ENCODE data around the gene USP33.

USP33 gene

GRCh38 chr1:77718181-77718580 lies 41.5 kb downstream of the USP33 start:
- no peak overlapping the region for H3K4me2 ChIP-seq (ENCODE audit: low read length)
- H3F3A ChIP-seq (ENCODE audit: insufficient read depth, low read length) = no peaks in the 10 kb centered on the region
- no peaks in the 10 kb centered on the region for H3K27me3 ChIP-seq (ENCODE audit: insufficient read depth, low read length)
- TF ChIP-seq, protein P1, sequence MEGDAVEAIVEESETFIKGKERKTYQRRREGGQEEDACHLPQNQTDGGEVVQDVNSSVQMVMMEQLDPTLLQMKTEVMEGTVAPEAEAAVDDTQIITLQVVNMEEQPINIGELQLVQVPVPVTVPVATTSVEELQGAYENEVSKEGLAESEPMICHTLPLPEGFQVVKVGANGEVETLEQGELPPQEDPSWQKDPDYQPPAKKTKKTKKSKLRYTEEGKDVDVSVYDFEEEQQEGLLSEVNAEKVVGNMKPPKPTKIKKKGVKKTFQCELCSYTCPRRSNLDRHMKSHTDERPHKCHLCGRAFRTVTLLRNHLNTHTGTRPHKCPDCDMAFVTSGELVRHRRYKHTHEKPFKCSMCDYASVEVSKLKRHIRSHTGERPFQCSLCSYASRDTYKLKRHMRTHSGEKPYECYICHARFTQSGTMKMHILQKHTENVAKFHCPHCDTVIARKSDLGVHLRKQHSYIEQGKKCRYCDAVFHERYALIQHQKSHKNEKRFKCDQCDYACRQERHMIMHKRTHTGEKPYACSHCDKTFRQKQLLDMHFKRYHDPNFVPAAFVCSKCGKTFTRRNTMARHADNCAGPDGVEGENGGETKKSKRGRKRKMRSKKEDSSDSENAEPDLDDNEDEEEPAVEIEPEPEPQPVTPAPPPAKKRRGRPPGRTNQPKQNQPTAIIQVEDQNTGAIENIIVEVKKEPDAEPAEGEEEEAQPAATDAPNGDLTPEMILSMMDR (IDR thresholded peaks at IDR 0.05; ENCODE audit: low read length) = no peak
- no peak overlapping the region for H3K9ac ChIP-seq (ENCODE audit: low read length)
- H3K27ac ChIP-seq (ENCODE audit: low read depth, low read length, poor library complexity, severe bottlenecking) = no peak overlapping the region
- H3K79me2 ChIP-seq (ENCODE audit: insufficient read depth, low read length) = no peaks in the 10 kb centered on the region
- H3K36me3 ChIP-seq (ENCODE audit: insufficient read depth, low read length) = peaks cover 63% of the 10 kb centered on the region
- no peak overlapping the region for H3K4me3 ChIP-seq (ENCODE audit: low read depth, low read length, poor library complexity, severe bottlenecking)
- H4K20me1 ChIP-seq (ENCODE audit: insufficient read depth, low read length) = no peaks in the 10 kb centered on the region
- H3K9me3 ChIP-seq (ENCODE audit: low read length) = no peaks in the 10 kb centered on the region
- no peaks in the 10 kb centered on the region for H3K4me1 ChIP-seq (ENCODE audit: insufficient read depth, low read length, severe bottlenecking)
- no peaks in the 10 kb centered on the region for H3K9me2 ChIP-seq (ENCODE audit: low read depth, low read length)
- H2AFZ ChIP-seq (ENCODE audit: low read length) = no peak overlapping the region

DNA sequence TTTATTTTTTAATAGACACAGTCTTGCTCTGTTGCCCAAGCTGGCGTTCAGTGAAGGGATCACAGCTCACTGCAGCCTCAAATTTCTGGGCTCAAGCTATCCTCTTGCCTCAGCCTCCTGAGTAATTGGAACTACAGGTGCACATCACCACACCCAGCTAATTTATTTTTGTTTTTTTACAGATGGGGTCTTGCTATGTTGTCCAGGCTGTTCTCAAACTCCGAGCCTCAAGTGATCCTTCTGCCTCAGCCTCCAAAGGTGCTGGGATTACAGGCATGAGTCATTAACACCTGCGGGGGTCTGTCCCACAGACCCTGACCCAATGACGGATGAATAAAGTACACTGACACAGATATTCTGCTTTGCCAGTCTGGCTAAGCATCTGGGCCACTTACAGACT lies 43.6 kb downstream of the USP33 start:
- H3K36me3 ChIP-seq (ENCODE audit: insufficient read depth, low read length) = peaks cover 56% of the 10 kb centered on the region
- H3K4me3 ChIP-seq (ENCODE audit: low read depth, low read length, poor library complexity, severe bottlenecking) = no peak overlapping the region
- H3K79me2 ChIP-seq (ENCODE audit: insufficient read depth, low read length) = no peaks in the 10 kb centered on the region
- H3F3A ChIP-seq (ENCODE audit: insufficient read depth, low read length) = no peaks in the 10 kb centered on the region
- TF ChIP-seq, protein P1 (IDR thresholded peaks at IDR 0.05; ENCODE audit: low read length) = no peak
- no peak for TF ChIP-seq EZH2 (IDR thresholded peaks at IDR 0.05; ENCODE audit: borderline replicate concordance, low read length)
- no peaks in the 10 kb centered on the region for H3K9me2 ChIP-seq (ENCODE audit: low read depth, low read length)
- no peaks in the 10 kb centered on the region for H4K20me1 ChIP-seq (ENCODE audit: insufficient read depth, low read length)
- no peaks in the 10 kb centered on the region for H3K27me3 ChIP-seq (ENCODE audit: insufficient read depth, low read length)
- H3K9ac ChIP-seq (ENCODE audit: low read length) = no peak overlapping the region
- H3K9me3 ChIP-seq (ENCODE audit: low read length) = no peaks in the 10 kb centered on the region
- no peak overlapping the region for H3K27ac ChIP-seq (ENCODE audit: low read depth, low read length, poor library complexity, severe bottlenecking)
- H2AFZ ChIP-seq (ENCODE audit: low read length) = no peak overlapping the region
- H3K4me2 ChIP-seq (ENCODE audit: low read length) = no peak overlapping the region
- H3K4me1 ChIP-seq (ENCODE audit: insufficient read depth, low read length, severe bottlenecking) = no peaks in the 10 kb centered on the region

- H3K36me3 ChIP-seq (ENCODE audit: insufficient read depth, low read length) = peaks cover 59% of the 10 kb centered on the region
- no peaks in the 10 kb centered on the region for H3K79me2 ChIP-seq (ENCODE audit: insufficient read depth, low read length)
- no peaks in the 10 kb centered on the region for H3K27me3 ChIP-seq (ENCODE audit: insufficient read depth, low read length)
- no peaks in the 10 kb centered on the region for H4K20me1 ChIP-seq (ENCODE audit: insufficient read depth, low read length)
- no peak overlapping the region for H3K4me2 ChIP-seq (ENCODE audit: low read length)
- H3K9me2 ChIP-seq (ENCODE audit: low read depth, low read length) = no peaks in the 10 kb centered on the region
- H3K27ac ChIP-seq (ENCODE audit: low read depth, low read length, poor library complexity, severe bottlenecking) = no peak overlapping the region
- H3K9ac ChIP-seq (ENCODE audit: low read length) = no peak overlapping the region
- no peak overlapping the region for H2AFZ ChIP-seq (ENCODE audit: low read length)
- H3K9me3 ChIP-seq (ENCODE audit: low read length) = no peaks in the 10 kb centered on the region
- no peaks in the 10 kb centered on the region for H3K4me1 ChIP-seq (ENCODE audit: insufficient read depth, low read length, severe bottlenecking)
- H3K4me3 ChIP-seq (ENCODE audit: low read depth, low read length, poor library complexity, severe bottlenecking) = no peak overlapping the region
- TF ChIP-seq, protein P1 (IDR thresholded peaks at IDR 0.05; ENCODE audit: low read length) = no peak
- TF ChIP-seq EZH2 (IDR thresholded peaks at IDR 0.05; ENCODE audit: borderline replicate concordance, low read length) = no peak
- H3F3A ChIP-seq (ENCODE audit: insufficient read depth, low read length) = no peaks in the 10 kb centered on the region
Observed at GRCh38 chr1:77709727-77710126, 49.9 kb downstream of the USP33 start.

Measured in OCI-LY1 (cell line).